EL (cell line): ENCODE data around the gene MEF2A.
A peak's percentile ranks its signal among the peaks of the same experiment; 100 is the strongest.
"Not testable (repeated sequence)": the region's sequence is repeated elsewhere in the genome, so short reads cannot be mapped to it uniquely, and the experiment has no call there.

Source experiments
- DNase-seq: peaks from one replicate; pipeline ENCODE4 v3.0.0-alpha.2; 2016

MEF2A gene

GRCh38 chr15:99656205-99656604 is 90.4 kb downstream of the MEF2A start:
- DNase-seq, result no peak

GRCh38 chr15:99657996-99658395 is 92.2 kb downstream of the MEF2A start:
- DNase-seq, result no peak

DNA sequence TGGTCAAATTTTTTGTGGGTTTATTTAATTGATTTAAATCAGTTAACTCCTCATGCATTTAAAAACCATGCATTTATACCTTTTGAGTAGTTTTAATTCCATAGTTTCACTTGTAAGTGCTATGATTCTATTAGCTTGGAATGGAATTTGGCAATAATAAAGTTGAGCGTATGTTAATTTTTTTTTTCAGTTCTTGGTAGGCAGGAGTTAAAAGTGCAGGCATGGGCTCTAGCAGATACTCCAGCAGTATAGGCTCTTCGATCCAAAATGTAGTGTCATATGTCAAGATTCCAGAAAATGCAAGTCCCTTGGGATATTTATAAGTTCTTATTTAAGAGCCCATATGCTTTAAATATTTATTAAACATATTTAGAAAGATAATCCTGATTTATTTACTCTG is 97.1 kb downstream of the MEF2A start:
- no peak for DNase-seq

DNA sequence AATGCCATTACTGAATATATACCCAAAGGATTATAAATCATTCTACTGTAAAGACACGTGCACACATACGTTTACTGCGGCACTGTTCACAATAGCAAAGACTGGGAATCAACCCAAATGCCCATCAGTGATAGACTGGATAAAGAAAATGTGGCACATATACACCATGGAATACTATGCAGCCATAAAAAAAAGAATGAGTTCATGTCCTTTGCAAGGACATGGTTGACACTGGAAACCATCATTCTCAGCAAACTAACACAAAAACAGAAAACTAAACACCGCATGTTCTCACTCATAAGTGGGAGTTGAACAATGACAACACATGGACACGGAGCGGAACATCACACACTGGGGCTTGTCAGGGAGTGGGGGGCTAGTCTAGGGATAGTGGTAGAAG is 100.3 kb downstream of the MEF2A start:
- not testable (repeated sequence) for DNase-seq

GRCh38 chr15:99668533-99669182 is 102.9 kb downstream of the MEF2A start:
- DNase-seq, result no peak

DNA sequence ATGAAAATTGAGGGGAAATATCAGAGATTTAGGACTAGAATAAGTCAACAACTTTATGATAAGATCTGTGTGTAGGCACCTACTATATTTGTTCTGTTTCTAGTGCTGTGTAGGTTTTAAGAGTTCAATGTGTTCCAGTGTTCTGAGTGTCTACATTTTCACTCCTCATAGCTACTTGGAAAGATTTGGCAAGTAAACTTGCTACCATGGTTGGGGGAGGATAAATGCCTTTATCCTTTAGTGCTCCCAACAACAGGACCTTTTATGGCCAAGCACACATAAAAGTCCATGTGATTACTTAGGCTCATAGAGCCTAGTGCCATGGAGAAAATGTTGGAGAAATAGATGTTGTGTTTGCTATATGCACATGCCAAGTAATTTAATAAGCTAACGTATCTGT is 103.5 kb downstream of the MEF2A start:
- no peak for DNase-seq

GRCh38 chr15:99671926-99672635 is 106.3 kb downstream of the MEF2A start:
- DNase-seq, result no peak

DNA sequence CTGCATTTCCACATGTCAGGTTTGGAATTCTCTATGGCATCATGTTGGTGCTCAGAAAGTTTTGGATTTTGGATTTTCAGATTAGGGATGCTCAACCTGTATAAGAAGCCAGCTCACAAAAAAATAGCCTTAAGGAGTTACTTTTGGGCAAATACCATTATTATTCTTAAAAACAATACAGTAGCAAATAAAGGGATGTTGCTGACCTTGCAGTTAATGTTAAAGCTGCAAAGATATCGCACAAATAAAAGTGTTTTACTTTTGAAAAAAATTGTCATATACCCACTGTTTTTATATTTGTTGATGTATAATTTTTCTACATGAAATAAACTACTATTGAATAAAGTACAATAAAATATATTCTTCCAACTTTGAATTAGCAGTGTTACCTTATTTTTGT is 107.3 kb downstream of the MEF2A start:
- DNase-seq, result no peak

- DNase-seq, result no peak
Observed at GRCh38 chr15:99674279-99674678, 108.5 kb downstream of the MEF2A start.

DNA sequence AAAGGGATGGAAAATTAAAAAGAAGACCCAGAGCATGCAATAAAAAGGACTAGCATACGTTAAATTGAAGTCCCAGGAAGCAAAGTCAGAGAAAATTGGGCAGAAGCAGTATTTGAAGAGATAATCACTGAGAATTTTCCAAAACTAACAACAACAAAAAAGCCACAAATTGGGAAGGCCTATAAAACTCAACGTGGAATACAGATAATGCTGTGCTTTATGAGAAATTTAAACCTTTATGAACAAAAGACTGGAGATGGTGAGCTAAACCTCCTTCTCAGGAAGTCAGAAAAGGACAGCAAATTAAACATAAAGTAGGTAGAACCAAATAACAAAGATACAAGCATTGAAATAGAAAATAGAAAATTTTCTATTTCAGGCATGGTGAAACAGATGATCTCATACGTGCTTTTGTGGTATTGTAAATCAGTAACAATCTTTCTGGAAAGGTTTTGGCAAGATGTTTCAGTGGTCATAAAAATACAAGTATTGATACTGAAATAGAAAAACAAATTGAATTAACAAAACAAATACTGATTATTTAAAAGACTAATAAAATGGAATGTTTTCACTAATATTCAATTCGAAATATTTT is 111.9 kb downstream of the MEF2A start:
- DNase-seq, result no peak

GRCh38 chr15:99680276-99680675 is 114.5 kb downstream of the MEF2A start:
- no peak for DNase-seq

GRCh38 chr15:99681990-99682389 is 116.2 kb downstream of the MEF2A start:
- DNase-seq, result no peak

GRCh38 chr15:99682455-99682854 is 116.7 kb downstream of the MEF2A start:
- peak; percentile 82 for DNase-seq

- DNase-seq, result peak; percentile 55
Observed at GRCh38 chr15:99683000-99683670, 117.4 kb downstream of the MEF2A start.

GRCh38 chr15:99686290-99686689 is 120.5 kb downstream of the MEF2A start:
- DNase-seq, result no peak

GRCh38 chr15:99692825-99693224 is 127.0 kb downstream of the MEF2A start:
- DNase-seq, result peak; percentile 67

- no peak for DNase-seq
Observed at GRCh38 chr15:99696096-99696495, 130.3 kb downstream of the MEF2A start.

DNA sequence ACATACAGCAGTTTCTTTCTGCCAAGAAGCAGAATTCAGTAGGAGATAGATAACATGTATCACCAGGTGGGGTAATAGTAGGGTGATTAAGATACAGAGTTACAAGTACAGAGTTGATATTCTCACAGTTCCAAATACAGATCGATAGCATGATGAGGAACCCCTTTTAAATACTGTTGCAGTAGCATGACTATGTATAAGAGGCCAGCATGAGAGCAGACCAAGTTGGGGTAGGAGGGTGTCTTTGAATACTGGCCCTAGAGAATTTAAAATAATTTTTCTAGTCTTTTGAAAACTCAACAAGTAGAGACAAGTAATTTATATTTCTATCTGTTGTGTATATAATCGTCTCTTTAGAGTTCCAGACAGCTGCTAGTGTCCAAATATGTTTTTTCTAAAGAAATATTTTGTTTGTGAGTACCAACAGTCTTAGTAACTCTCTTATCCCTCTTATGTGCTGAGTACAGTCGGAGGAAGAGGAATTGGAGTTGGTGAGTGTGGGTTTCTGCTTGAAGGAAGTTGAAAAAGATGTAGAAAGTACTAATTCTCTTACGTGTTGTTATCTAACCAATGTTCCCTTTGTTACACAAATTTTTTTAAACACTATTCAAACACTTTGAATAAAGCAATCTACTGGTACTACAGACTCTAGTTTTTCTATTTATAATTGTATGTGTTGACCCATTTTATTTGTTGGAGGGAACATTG is 137.3 kb downstream of the MEF2A start:
- DNase-seq, result peak; percentile 35

- peak; percentile 91 for DNase-seq
Observed at GRCh38 chr15:99703603-99704443, 138.0 kb downstream of the MEF2A start.

GRCh38 chr15:99704444-99704838 is 138.7 kb downstream of the MEF2A start:
- DNase-seq, result peak; percentile 85

- DNase-seq, result no peak
Observed at GRCh38 chr15:99706557-99707303, 140.9 kb downstream of the MEF2A start.
